NK-92 treated with Interleukin-12 subunit alpha and Interleukin-12 subunit beta, amount 100 ng/mL, for 24 hours (cell line): ENCODE measurements around the gene COL23A1.

Experiments
- DNase-seq: peaks from one replicate; lab custom pipeline; 2025; lab: John Stamatoyannopoulos, UW

The COL23A1 gene

GRCh38 chr5:178590141-178590923 lies at the start of gene COL23A1:
COL23A1 (minus strand) TSS chr5:178590393.
- no peak for DNase-seq

DNA sequence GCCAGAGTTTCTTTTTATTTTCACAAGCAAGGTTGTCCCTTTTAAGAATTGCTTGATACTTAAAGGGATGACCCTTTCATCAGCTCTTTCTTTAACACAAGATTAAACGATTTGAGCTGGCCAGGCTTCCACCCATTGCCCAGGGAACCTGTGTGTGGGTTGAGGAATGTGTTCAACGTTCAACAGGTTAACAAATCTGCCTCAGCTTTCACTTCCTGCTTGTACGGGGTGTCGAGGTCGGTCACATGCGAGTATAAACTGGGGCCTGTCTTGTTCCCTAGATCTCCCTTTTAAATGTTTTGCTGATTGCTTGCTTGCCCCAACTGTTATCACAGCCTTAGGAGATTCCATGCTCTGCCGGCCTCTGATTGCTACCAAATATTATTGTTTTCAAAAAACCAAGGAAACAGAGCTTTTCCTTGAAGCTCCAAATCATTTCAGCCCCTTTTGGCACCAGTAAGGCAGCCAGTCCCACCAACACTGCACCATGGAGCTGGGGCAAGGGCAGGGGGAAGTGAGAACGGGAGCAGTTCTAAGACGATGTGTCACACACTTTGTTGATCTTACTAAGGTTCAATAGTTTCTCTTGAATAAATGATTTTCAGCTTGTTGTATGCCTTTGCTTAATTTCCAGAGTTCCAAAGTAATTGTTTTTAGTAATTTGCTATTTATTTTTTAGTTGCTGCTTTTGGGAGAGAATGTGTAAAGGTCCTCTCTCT lies 47.3 kb upstream of the COL23A1 start:
- no peak for DNase-seq

- no peak for DNase-seq
These were observed 42.1 kb upstream of the COL23A1 start for GRCh38 chr5:178632285-178632684.

GRCh38 chr5:178630951-178631350 lies 40.8 kb upstream of the COL23A1 start:
- no peak for DNase-seq

DNA sequence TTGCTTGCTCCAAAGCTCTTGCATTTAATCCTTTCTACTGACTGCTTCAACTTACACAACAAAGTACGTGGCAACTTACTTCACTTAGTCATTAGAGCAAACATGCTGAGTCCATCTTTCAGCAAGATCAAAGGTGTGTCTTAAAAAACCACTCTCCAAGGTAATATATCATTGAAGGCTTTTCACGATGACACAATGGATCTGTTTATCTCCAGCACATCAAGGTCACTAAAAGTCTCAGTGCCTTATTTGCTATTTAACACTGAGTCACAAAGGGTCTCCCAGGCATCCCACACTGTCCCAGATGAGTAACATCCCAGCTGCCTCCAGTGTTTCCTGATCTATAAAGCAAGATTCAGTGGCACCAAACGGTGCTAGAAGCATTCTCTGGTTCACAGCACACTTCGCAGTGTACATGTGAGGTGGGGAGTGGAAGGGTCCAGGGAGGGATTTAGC lies 40.3 kb upstream of the COL23A1 start:
- no peak for DNase-seq

GRCh38 chr5:178627259-178627598 lies 37.0 kb upstream of the COL23A1 start:
- no peak for DNase-seq

DNA sequence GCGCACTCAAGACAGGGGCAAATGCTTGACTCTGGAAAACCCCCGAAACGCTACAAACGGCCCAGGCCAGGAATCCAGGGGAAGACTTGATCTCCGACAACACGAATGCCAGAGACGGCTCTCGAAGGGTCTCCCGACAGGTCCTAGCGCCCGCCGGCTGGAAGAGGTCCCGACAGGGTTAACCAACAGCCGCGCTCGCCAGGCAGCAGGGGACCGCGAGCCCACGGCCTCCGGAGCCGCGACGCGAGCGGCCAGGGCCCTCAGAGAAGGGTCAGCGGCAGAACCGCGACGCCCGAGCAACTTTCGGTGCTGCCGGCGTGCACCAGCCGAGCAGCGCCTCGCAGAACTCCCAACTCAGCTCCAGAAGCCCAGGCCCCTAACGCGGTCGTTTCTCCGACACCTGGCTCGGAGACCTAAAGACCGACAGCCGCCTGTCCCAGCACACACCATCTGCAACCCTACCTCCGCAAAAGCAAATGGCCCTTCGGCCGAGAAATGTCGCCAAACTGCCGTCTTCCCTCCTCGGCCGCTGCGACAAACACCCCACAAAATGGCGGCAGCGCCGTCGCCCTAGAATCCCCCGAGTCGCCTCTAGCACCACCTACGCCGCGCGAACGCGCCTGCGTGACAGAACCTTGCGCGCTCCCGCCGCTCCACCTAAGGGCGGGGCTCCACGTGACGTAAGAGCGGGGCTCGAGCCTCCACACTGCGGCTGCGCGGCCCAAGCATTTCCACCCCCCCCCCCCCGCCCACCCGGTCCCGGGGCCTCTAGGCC lies 36.5 kb upstream of the COL23A1 start, which contains the start of gene CLK4:
Gene CLK4 (minus strand): TSS at position 567 of the 775 bp plus-strand sequence. CDS start 3,634 bp downstream, outside the sequence.
- peak; percentile 94 for DNase-seq

DNA sequence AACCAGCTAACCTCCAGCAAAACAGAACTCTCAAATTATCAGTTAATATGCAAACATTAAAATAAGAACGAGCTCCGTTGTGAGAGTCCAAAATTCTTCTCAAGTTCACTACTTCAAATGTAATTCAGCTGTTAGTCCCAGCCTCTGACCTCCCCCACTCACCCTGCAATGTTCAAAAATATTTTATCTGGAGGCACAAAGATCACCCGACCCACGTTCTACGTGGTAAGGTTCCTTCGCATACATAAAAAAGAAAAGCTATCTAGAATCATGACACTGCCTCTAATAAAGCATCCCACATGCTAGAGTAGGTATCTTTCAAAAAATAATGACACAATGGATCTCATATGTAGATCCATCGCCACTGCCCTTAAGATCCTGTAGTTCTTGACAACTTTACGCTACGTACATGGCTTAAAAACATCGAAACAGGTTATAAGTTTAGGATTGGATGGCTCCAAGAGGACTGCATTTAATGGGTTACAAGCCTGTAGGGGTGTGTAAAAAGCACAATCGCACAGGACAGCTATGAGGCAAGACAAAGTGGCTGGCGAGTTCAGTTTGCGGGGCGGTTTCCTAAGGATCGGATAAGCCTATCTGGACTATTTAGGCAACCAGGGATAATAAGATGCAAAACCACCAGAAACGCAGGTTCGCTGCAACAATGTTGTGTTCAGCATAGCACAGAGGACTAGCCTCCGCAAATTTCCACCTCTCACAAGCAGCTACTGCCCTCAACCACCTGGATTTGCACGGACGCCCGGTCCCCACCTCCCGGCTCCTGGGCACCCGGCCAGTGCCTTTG lies 35.7 kb upstream of the COL23A1 start:
- no peak for DNase-seq

- no peak for DNase-seq
These were observed 34.7 kb upstream of the COL23A1 start for GRCh38 chr5:178624631-178625546.

GRCh38 chr5:178622679-178623247 lies 32.6 kb upstream of the COL23A1 start:
- DNase-seq, result no peak

GRCh38 chr5:178619390-178619789 lies 29.2 kb upstream of the COL23A1 start:
- no peak for DNase-seq

DNA sequence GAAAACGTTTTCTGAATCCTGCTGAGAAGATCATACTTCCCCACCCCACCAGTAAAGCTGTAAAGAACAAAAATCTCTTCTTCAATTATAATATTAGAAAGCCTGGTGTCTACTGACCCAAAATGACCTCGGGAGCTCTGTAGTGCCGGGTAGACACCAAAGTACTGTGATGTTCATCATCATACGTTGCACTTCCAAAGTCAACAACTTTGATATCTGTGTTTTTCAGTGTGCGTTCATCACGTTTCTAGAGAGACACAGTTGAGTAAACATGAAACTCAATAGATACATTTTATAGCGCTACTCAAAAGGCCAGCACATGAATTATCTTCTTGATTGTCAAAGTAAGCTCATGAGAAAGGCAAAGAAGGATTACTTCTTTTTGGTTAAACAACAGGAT lies 22.1 kb upstream of the COL23A1 start:
- DNase-seq, result no peak

GRCh38 chr5:178606269-178606668 lies 16.1 kb upstream of the COL23A1 start:
- no peak for DNase-seq

- no peak for DNase-seq
These were observed 15.6 kb upstream of the COL23A1 start for GRCh38 chr5:178605788-178606187.

DNA sequence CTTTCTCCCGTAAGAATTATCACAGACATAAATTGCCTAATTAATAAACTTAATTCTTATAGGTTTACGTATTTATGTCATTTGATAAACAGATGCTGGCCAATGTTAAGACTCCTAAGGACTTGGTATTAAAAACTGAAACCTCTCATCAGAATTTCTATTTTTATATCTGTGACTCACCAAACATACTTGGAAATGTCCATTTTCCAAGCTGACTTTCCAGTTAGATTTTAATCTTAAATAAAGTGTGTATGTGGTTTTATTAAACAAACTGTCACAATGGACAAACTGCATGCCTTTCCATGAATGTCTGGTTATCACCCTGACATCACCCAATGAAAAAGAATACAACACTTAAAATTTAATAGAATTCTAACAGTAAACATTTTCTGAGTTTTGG lies 12.6 kb upstream of the COL23A1 start:
- no peak for DNase-seq

GRCh38 chr5:178595750-178596149 lies 5.6 kb upstream of the COL23A1 start:
- no peak for DNase-seq

GRCh38 chr5:178595150-178595549 lies 5.0 kb upstream of the COL23A1 start:
- DNase-seq, result no peak

GRCh38 chr5:178590924-178591423 lies 781 bp upstream of the COL23A1 start:
- DNase-seq, result no peak

DNA sequence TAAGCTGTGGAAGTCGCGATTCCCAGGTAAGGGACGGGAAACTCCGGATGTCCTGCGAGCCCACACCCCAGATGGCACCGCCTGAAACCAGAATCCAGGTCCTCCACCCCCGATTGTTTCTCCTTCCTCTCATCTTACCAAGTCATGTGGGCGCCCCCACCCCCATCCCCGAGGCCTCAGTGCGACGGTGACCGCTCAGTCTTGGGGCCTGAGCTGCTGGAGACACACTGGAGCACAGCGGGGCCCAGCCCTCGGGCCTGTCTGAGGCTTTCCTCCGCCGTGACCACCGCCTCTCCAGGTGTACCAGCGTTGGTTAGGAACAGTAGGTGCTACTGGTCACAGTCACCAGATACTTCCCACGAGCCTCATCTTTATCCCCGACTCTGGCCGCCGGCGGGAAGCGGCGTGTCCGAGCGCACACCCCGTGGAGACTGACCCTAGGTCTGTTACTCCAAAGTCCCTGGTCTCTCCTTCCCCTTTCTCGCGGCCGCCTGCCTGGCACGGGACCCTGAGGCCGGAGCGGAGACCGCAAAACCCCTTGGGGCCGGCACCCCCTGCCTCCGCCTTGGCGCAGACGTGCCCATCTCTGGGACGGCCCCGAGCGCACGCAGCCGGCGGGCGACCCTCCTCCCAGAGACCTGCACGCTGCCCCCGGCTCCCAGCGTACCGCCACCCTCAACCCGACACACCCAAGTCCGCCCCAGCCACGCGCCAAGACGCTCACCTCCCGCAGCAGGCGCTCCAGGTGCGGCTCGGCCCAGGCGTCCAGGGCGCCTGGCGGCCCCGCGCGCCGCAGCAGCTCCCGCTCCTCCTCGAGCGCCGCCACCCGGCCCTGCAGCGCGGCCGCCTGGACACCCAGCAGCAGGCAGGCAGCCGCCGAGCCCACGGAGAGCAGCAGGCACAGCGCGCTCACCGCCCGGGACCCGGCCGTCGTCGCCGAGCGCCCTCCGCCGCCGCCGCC lies 733 bp downstream of the COL23A1 start:
- DNase-seq, result no peak
